ENCODE results near the gene PLEKHG3.

The PLEKHG3 gene

DNA sequence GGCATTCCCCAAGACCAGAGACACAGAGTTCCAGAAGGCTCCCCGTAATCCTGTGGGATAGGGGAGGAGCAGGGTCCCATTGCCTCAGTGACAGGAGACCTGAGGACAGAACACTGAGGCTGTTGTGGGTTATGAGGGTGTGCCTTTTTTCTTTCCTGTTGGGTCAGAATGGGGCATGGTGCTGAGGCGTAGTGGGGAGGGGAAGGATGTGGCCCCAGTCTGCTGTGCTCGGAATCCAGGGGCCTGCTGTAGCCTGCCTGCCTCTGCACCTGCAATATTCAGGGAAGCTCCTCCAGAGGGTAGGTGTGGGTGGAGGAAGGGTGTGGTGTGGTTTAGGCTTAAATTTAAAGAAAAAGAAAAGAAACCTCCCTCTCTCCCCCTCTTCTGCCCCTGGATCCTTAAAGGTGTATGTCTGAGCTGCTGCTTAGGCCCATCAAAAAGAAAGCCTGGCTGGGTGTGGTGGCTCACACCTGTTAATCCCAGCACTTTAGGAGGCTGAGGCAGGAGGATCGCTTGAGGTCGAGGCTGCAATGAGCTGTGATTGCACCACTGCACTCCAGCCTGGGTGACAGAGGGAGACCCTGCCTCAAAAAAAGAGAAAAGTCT, 18.7 kb downstream of the PLEKHG3 start:
- Histone ChIP-seq H3K27me3 (replicated peaks) (no peaks in the 10 kb centered on the region), H3K36me3 (replicated peaks) (no peaks in the 10 kb centered on the region), H3K4me3 (ENCODE audit: low read depth, low read length) (no peak overlapping the region), H3K27ac (no peak overlapping the region)
- in situ Hi-C loops (cut with HindIII; ENCODE audit: low pct_ligation_motif_present, low sequenced_read_pairs): no loop called here
- TF ChIP-seq, protein P1, sequence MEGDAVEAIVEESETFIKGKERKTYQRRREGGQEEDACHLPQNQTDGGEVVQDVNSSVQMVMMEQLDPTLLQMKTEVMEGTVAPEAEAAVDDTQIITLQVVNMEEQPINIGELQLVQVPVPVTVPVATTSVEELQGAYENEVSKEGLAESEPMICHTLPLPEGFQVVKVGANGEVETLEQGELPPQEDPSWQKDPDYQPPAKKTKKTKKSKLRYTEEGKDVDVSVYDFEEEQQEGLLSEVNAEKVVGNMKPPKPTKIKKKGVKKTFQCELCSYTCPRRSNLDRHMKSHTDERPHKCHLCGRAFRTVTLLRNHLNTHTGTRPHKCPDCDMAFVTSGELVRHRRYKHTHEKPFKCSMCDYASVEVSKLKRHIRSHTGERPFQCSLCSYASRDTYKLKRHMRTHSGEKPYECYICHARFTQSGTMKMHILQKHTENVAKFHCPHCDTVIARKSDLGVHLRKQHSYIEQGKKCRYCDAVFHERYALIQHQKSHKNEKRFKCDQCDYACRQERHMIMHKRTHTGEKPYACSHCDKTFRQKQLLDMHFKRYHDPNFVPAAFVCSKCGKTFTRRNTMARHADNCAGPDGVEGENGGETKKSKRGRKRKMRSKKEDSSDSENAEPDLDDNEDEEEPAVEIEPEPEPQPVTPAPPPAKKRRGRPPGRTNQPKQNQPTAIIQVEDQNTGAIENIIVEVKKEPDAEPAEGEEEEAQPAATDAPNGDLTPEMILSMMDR (IDR thresholded peaks at IDR 0.05; ENCODE audit: low read depth, low read length, missing control alignments): no peak
- DNase-seq: no peak

DNA sequence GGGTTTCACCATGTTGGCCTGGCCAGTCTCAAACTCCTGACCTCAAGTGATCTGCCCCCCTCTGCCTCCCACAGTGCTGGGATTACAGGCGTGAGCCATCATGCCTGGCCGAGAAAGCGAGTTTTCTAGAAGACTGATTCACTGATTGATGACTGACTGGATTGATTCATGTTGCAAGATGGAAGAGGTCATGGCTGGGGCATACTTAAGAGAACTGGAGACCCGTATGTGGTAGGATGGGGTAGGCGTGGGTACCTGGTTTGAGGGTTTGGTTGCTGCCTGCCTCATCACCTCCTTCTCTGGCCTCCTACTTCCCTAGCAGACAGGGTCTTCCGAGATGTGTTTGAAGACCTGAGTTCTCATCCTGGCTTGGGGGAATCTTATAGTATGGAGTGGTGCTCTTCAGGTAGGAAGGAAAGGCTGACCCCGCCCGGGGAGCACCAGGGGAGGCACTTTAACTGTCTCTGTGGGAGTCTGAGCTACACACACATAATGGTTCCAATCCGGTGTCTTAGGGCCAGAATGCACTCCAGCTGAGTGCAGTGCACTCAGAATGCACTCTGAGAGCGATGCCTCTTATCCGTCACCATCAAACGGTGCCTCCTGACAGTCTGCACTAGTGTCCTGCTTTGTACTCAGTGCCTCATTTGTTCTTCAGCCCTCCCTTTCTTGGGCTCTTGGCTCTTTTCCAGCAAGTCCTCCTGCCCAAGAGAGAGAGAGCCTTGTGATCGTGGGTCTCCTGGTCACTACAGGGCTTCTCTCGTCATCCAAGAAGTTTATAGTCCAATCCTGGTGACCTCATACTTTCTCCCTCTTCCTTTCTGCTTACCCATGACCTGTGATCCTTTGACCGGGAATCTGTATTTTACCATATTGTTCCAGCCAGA, 19.7 kb downstream of the PLEKHG3 start:
- TF ChIP-seq, protein P1 (IDR thresholded peaks at IDR 0.05; ENCODE audit: low read depth, low read length, missing control alignments): no peak
- Histone ChIP-seq H3K36me3 (replicated peaks) (no peaks in the 10 kb centered on the region), H3K27ac (no peak overlapping the region), H3K4me3 (ENCODE audit: low read depth, low read length) (no peak overlapping the region), H3K27me3 (replicated peaks) (no peaks in the 10 kb centered on the region)
- DNase-seq: no peak
- in situ Hi-C loops (cut with HindIII; ENCODE audit: low pct_ligation_motif_present, low sequenced_read_pairs): no loop called here

DNA sequence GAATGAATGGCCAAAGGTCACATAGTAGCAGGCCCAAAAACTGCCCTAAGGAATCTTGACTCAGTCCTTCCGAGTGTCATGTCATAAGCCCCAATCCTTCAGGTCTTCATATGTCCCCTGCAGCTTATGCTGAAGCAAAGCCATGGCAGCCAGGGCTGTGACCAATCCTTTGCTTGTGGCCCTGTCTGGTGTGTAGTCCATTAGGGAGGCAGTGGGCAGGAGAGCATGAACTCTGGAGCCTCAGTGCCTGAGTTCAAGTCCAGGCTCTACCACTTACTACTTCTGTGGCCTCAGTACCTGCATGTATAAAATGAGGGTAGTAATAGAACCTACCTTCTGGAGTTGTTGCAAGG, 20.3 kb downstream of the PLEKHG3 start:
- TF ChIP-seq, protein P1 (IDR thresholded peaks at IDR 0.05; ENCODE audit: low read depth, low read length, missing control alignments): no peak
- in situ Hi-C loops (cut with HindIII; ENCODE audit: low pct_ligation_motif_present, low sequenced_read_pairs): no loop called here
- Histone ChIP-seq H3K27ac (no peak overlapping the region), H3K4me3 (ENCODE audit: low read depth, low read length) (no peak overlapping the region), H3K27me3 (replicated peaks) (no peaks in the 10 kb centered on the region), H3K36me3 (replicated peaks) (no peaks in the 10 kb centered on the region)
- no peak for DNase-seq

DNA sequence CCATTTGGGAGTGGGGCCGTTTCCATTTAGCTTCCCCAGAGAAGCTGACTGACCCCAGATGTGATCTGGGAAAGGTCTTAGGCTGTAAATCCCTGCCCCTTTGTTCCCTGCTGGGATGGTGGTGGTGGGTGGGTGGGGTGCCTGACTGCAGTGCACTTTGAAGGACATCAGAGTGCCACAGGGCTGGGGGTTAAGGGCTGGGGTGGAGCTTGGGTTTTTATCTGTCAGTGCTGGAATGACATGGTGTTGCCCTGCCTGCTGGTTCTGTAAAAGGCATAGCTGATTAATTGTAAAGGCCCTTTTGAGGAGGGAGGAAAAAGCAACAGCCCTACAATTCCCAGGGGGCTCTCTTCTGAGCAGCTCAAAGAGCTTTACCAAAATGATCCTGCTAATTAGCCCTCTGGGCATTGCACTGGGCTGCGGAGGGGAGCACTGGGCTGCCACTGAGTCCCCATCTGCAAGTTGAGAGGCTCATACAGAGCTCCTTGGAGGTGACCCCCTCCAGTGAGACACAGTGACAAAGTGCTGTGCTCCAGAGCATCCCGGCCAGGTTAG, 21.1 kb downstream of the PLEKHG3 start:
- Histone ChIP-seq H3K27me3 (replicated peaks) (no peaks in the 10 kb centered on the region), H3K36me3 (replicated peaks) (no peaks in the 10 kb centered on the region), H3K27ac (no peak overlapping the region), H3K4me3 (ENCODE audit: low read depth, low read length) (no peak overlapping the region)
- TF ChIP-seq, protein P1 (IDR thresholded peaks at IDR 0.05; ENCODE audit: low read depth, low read length, missing control alignments): no peak
- DNase-seq: no peak
- in situ Hi-C loops (cut with HindIII; ENCODE audit: low pct_ligation_motif_present, low sequenced_read_pairs): no loop called here

DNA sequence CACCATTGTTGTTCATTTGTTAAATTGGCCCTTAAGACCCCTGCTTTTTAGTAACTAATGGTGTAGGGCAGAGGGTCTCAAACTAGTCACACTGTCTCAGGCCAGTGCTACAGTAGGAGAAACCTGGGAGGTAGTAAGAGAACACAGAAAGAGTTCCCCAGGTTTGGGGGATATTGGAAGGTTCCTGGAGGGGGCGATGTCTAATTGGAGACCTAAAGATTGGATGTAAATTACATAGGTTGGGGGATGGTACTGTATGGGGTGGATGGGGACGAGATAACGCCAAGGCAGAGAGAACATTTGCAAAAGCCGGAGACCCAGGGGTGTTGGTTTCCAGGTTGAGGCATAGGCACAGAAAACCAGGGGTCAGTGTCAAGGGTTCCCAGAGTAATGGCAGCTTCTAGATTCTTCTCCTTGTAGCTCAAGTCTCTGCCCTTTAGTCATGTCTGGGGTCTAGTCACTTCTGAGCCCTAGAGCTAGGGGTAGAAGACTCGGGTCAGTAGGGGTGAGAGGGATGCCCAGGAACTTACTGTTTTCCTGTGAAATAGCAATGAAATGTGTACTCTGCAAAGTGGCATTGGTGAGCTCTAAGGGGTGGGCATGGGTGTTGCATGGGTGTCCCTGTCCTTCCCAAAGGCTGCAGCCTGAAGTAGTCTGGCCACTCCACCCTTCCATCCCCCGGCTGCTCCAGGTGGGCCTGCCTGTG, 21.8 kb downstream of the PLEKHG3 start:
- in situ Hi-C loops (cut with HindIII; ENCODE audit: low pct_ligation_motif_present, low sequenced_read_pairs): no loop called here
- DNase-seq: no peak
- Histone ChIP-seq H3K36me3 (replicated peaks) (peaks cover 5% of the 10 kb centered on the region), H3K27me3 (replicated peaks) (no peaks in the 10 kb centered on the region), H3K4me3 (ENCODE audit: low read depth, low read length) (no peak overlapping the region), H3K27ac (no peak overlapping the region)
- TF ChIP-seq, protein P1 (IDR thresholded peaks at IDR 0.05; ENCODE audit: low read depth, low read length, missing control alignments): peak; percentile 4

Data from brain microvascular endothelial cell (primary cell).